Muscle layer of colon (tissue), 2 donors: ENCODE data around the gene POLR3A.

Source experiments
- H3K27ac ChIP-seq: one replicate; pipeline ENCODE4 v1.7.0; 2013; ENCODE audit warnings: low read depth, mild to moderate bottlenecking, low read length, moderate library complexity
- H3K27me3 ChIP-seq, 2 donors: one replicate each; pipeline ENCODE4 v1.7.0; 2013; ENCODE audit warnings: low read length in 2 of 2, mild to moderate bottlenecking in 2 of 2; ENCODE audit not compliant: insufficient read depth in 2 of 2, control insufficient read depth in 1 of 2
- H3K36me3 ChIP-seq: one replicate; pipeline ENCODE4 v1.7.0; 2013; ENCODE audit warnings: mild to moderate bottlenecking, low read length; ENCODE audit not compliant: insufficient read depth
- H3K4me1 ChIP-seq: one replicate; pipeline ENCODE4 v1.7.0; 2013; ENCODE audit warnings: mild to moderate bottlenecking, low read length; ENCODE audit not compliant: insufficient read depth
- H3K4me3 ChIP-seq, 2 donors: one replicate each; pipeline ENCODE4 v1.7.0; 2013; ENCODE audit warnings: low read length in 2 of 2, low read depth in 1 of 2, mild to moderate bottlenecking in 1 of 2, moderate library complexity in 1 of 2
- H3K9ac ChIP-seq: one replicate; pipeline ENCODE4 v1.7.0; 2013; ENCODE audit warnings: low read length
- H3K9me3 ChIP-seq: one replicate; pipeline ENCODE4 v1.7.0; 2013; ENCODE audit warnings: mild to moderate bottlenecking, low read length
- donor health status: abdominal sarcoma.
- donor health status: Adenocarcinoma of cecum.

Gene POLR3A

DNA sequence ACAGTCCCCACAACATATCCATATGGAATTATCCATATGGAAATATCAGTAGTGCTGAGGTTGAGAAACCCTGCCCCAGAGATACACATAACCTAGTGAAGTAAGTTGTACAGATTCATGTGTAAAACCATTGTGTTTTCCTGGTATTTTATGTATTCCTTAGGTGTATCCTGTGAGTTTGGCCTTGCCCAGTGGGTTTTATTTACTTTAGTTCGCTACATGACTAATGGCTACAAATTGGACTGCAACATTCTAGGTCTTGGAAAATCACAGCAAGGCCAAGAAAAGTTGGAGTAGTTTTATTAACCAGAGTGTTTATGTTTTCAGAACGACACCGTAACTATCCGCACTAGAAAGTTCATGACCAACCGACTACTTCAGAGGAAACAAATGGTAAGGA is 5.7 kb upstream of the POLR3A start:
- H3K9me3 ChIP-seq: no peaks in the 10 kb centered on the region
- H3K9ac ChIP-seq: peak overlapping the region; percentile 95
- H3K4me1 ChIP-seq: peaks cover 9% of the 10 kb centered on the region
- no peaks in the 10 kb centered on the region for H3K27me3 ChIP-seq
- peak overlapping the region in 1 of 2 donors; percentile 91 for H3K4me3 ChIP-seq
- peaks cover 36% of the 10 kb centered on the region for H3K36me3 ChIP-seq
- H3K27ac ChIP-seq: no peak overlapping the region

GRCh38 chr10:78033637-78034470 is 4.5 kb upstream of the POLR3A start, which contains the start of gene RPS24:
Gene RPS24 (plus strand): TSS chr10:78033863. CDS start chr10:78033902, 39 bp downstream.
- Histone ChIP-seq H3K36me3 (peaks cover 25% of the 10 kb centered on the region), H3K27me3 (no peaks in the 10 kb centered on the region), H3K9ac (peak within 1 kb of the TSS; percentile 95), H3K9me3 (no peaks in the 10 kb centered on the region), H3K4me1 (peaks cover 14% of the 10 kb centered on the region), H3K4me3 (peak within 1 kb of the TSS; percentile 73 to 91), H3K27ac (peak within 1 kb of the TSS; percentile 75)

DNA sequence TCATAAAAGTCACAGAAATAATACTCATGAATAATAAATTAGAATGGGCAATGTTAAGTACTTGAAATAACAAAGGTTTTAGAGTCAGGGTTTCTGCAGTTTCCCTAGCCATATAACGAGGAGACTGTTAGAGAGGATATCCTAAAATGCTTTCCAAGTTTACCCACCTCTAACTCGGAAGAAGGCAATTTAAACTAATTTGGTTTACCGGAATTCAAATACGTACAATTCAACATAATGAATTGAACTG is 4.0 kb upstream of the POLR3A start:
- no peak overlapping the region for H3K9ac ChIP-seq
- H3K27ac ChIP-seq: peak overlapping the region; percentile 36
- no peaks in the 10 kb centered on the region for H3K27me3 ChIP-seq
- no peaks in the 10 kb centered on the region for H3K9me3 ChIP-seq
- peaks cover 16% of the 10 kb centered on the region for H3K4me1 ChIP-seq
- H3K36me3 ChIP-seq: peaks cover 25% of the 10 kb centered on the region
- H3K4me3 ChIP-seq: peak overlapping the region; percentile 73 to 91

DNA sequence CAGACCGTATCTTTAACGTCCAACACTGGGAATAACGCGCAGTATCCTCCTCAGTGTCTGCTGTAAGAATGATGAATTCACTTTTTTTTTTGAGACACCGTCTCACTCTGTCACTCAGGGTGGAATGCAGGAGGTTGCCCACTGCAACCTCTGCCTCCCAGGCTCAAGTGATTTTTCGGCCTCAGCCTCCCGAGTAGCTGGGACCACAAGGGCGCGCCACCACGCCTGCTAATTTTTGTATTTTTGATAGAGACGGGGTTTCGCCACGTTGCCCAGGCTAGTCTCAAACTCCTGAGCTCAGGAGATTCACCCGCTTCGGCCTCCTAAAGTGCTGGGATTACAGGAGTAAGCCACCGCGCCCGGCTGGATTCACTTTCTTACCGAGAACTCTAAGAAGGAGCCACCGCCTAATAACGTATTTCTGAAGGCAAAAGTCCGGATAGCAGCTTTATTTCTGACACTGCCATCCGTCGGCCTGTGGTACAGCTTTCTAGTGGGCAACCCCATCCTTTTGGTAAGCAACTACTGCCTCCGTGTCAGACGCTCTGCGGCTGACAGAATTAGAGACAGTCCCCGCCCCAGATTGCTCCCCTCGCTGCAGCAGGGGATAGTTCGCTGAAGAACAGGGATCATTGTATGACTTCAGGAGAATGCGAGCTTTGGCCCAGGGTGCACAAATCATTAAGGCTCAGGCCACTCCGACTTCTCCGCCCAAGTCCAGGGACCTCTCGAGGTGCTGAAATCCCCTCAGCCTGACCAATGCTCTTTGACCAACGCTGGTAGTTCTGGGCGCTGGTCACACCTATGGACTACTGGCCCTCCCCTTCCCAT is 662 bp downstream of the POLR3A start:
- Histone ChIP-seq H3K36me3 (peaks cover 30% of the 10 kb centered on the region), H3K27me3 (no peaks in the 10 kb centered on the region), H3K4me1 (peaks cover 14% of the 10 kb centered on the region), H3K9ac (peak overlapping the region; percentile 79), H3K4me3 (peak overlapping the region; percentile 87 to 89), H3K27ac (peak overlapping the region; percentile 87), H3K9me3 (no peaks in the 10 kb centered on the region)

- H3K9ac ChIP-seq: no peak overlapping the region
- no peak overlapping the region for H3K4me3 ChIP-seq
- no peak overlapping the region for H3K27ac ChIP-seq
- peaks cover 14% of the 10 kb centered on the region for H3K4me1 ChIP-seq
- no peaks in the 10 kb centered on the region for H3K9me3 ChIP-seq
- H3K27me3 ChIP-seq: no peaks in the 10 kb centered on the region
- H3K36me3 ChIP-seq: peaks cover 57% of the 10 kb centered on the region
Observed at GRCh38 chr10:78025685-78026364, 3.5 kb downstream of the POLR3A start.

DNA sequence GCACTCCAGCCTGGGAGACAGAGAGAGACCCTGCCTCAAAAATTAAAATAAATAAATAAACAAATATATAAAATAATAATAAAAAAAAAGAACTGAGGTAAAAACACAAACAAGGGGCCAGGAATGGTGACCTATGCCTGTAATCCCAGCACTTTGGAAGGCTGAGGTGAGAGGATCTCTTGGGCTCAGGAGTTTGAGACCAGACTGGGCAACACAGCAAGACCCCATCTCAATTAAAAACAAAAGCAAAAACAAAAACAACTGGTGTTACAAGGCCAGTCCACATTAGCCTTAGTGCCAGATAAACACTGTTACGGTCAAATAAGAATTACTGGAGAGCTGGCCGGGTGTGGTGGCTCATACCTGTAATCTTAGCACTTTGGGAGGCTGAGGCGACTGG is 5.6 kb downstream of the POLR3A start:
- no peak overlapping the region for H3K4me3 ChIP-seq
- no peak overlapping the region for H3K27ac ChIP-seq
- H3K27me3 ChIP-seq: no peaks in the 10 kb centered on the region
- peaks cover 76% of the 10 kb centered on the region for H3K36me3 ChIP-seq
- no peak overlapping the region for H3K9ac ChIP-seq
- no peaks in the 10 kb centered on the region for H3K9me3 ChIP-seq
- peaks cover 9% of the 10 kb centered on the region for H3K4me1 ChIP-seq

DNA sequence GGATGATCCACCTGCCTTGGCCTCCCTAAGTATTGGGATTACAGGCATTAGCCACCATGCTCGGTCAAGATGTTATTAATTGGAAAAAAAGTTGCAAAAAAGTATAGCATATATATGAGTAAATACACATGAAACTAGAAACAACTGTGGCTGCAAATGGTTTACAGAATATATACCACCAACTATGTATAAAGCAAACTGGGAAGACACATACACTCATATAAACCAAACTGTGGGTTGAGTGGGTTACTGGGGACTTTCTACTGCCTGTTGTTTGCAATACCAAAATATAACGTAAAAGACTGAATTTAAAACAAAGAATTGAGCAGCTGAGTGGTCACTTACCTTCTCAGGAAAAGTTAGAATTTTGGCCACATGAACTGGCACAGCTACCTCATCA is 8.1 kb downstream of the POLR3A start:
- Histone ChIP-seq H3K4me1 (no peaks in the 10 kb centered on the region), H3K27me3 (no peaks in the 10 kb centered on the region), H3K4me3 (no peak overlapping the region), H3K27ac (no peak overlapping the region), H3K36me3 (peaks cover 93% of the 10 kb centered on the region), H3K9me3 (no peaks in the 10 kb centered on the region), H3K9ac (no peak overlapping the region)

- Histone ChIP-seq H3K9me3 (no peaks in the 10 kb centered on the region), H3K4me3 (no peak overlapping the region), H3K27ac (no peak overlapping the region), H3K9ac (no peak overlapping the region), H3K36me3 (peaks cover 83% of the 10 kb centered on the region), H3K27me3 (no peaks in the 10 kb centered on the region), H3K4me1 (no peaks in the 10 kb centered on the region)
Observed at GRCh38 chr10:78019264-78019663, 10.1 kb downstream of the POLR3A start.

DNA sequence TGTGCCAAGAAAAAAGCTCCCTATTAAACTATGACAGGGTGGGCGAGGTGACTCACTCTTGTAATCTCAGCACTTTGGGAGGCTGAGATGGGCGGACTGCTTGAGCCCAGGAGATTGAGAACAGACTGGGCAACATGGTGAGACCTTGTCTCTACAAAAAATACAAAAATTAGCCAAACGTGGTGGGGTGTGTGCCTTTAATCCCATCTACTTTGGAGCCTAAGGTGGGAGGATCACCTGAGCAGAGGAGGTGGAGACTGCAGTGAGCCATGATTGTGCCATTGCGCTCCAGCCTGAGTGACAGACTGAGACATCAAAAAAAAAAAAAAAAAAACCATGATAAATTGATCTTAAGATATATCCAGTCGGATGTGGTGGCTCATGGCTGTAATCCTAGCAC is 11.5 kb downstream of the POLR3A start:
- Histone ChIP-seq H3K4me1 (no peaks in the 10 kb centered on the region), H3K4me3 (no peak overlapping the region), H3K9me3 (no peaks in the 10 kb centered on the region), H3K27me3 (no peaks in the 10 kb centered on the region), H3K36me3 (peaks cover 84% of the 10 kb centered on the region), H3K27ac (no peak overlapping the region), H3K9ac (no peak overlapping the region)

GRCh38 chr10:78015546-78015945 is 13.8 kb downstream of the POLR3A start:
- Histone ChIP-seq H3K9me3 (no peaks in the 10 kb centered on the region), H3K9ac (no peak overlapping the region), H3K4me3 (no peak overlapping the region), H3K36me3 (peaks cover 83% of the 10 kb centered on the region), H3K27me3 (no peaks in the 10 kb centered on the region), H3K27ac (no peak overlapping the region), H3K4me1 (no peaks in the 10 kb centered on the region)

DNA sequence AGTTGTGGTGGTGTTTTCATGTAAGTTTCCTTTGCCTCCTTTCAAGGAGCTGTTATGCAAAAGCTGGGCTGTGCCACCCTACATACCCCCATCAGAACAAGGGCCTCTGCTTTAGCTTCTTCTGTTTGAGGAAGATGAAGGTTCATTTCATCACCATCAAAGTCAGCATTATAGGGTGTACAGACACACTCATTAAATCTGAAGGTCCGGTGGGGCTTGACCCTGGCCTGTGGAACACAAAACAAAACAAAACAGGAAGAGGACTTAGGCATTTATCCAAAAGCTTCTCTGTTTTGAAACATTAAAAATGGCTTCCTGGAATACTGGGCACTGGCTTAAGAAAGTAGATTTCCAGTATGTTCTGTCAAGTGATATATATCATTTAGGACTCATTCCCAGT is 15.8 kb downstream of the POLR3A start:
- Histone ChIP-seq H3K27me3 (no peaks in the 10 kb centered on the region), H3K4me1 (no peaks in the 10 kb centered on the region), H3K36me3 (peaks cover 79% of the 10 kb centered on the region), H3K9me3 (no peaks in the 10 kb centered on the region), H3K9ac (no peak overlapping the region), H3K4me3 (no peak overlapping the region), H3K27ac (no peak overlapping the region)
